Panc1 (cell line): ENCODE results near the gene EWSR1.

Source experiments
- POLR2AphosphoS5 ChIP-seq: IDR thresholded peaks from 2 replicates; pipeline ENCODE4 v1.6.1; 2012; ENCODE audit warnings: mild to moderate bottlenecking, low read depth, low read length, moderate library complexity
- REST ChIP-seq, 2 experiments: IDR thresholded peaks; 2 replicates each; pipeline ENCODE4 v1.6.1; 2011 to 2012; ENCODE audit warnings: low read depth in 2 of 2, control low read depth in 1 of 2, low read length in 1 of 2, mild to moderate bottlenecking in 1 of 2, moderate library complexity in 1 of 2; ENCODE audit not compliant: insufficient read depth in 1 of 2
- SIN3A ChIP-seq: IDR thresholded peaks from 2 replicates; pipeline ENCODE4 v1.6.1; 2012; ENCODE audit warnings: low read depth, mild to moderate bottlenecking, low read length, moderate library complexity, borderline replicate concordance; ENCODE audit not compliant: insufficient read depth
- TF ChIP-seq, protein P1 (sequence below): fragments of 450-650 bp; IDR thresholded peaks from 2 replicates; pipeline ENCODE4 v1.5.1; 2017; ENCODE audit warnings: mild to moderate bottlenecking

- TF ChIP-seq, protein P1, sequence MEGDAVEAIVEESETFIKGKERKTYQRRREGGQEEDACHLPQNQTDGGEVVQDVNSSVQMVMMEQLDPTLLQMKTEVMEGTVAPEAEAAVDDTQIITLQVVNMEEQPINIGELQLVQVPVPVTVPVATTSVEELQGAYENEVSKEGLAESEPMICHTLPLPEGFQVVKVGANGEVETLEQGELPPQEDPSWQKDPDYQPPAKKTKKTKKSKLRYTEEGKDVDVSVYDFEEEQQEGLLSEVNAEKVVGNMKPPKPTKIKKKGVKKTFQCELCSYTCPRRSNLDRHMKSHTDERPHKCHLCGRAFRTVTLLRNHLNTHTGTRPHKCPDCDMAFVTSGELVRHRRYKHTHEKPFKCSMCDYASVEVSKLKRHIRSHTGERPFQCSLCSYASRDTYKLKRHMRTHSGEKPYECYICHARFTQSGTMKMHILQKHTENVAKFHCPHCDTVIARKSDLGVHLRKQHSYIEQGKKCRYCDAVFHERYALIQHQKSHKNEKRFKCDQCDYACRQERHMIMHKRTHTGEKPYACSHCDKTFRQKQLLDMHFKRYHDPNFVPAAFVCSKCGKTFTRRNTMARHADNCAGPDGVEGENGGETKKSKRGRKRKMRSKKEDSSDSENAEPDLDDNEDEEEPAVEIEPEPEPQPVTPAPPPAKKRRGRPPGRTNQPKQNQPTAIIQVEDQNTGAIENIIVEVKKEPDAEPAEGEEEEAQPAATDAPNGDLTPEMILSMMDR: no peak
- no peak for TF ChIP-seq POLR2AphosphoS5
- no peak for TF ChIP-seq SIN3A
- TF ChIP-seq REST (IDR thresholded peaks at IDR 0.05; ENCODE audit: insufficient read depth in 1 of 2, low read depth in 2 of 2, low read length in 1 of 2): no peak
Observed at GRCh38 chr22:29263791-29264276, 4.2 kb upstream of the EWSR1 start.
